GM23248 (cell line): ENCODE data around the gene FHDC1.

Experiments
- EZH2 ChIP-seq: fragments of 200-600 bp; sonication (generic); IDR thresholded peaks from 2 replicates; pipeline ENCODE4 v1.6.1; 2018; ENCODE audit warnings: antibody characterized with exemption, mild to moderate bottlenecking; ENCODE audit not compliant: insufficient read depth, poor library complexity, severe bottlenecking
- EZH2phosphoT487 ChIP-seq: fragments of 200-600 bp; sonication (generic); IDR thresholded peaks from 2 replicates; pipeline ENCODE4 v1.6.1; 2018; ENCODE audit warnings: antibody characterized with exemption, moderate library complexity, mild to moderate bottlenecking, low read depth; ENCODE audit not compliant: insufficient read depth

DNA sequence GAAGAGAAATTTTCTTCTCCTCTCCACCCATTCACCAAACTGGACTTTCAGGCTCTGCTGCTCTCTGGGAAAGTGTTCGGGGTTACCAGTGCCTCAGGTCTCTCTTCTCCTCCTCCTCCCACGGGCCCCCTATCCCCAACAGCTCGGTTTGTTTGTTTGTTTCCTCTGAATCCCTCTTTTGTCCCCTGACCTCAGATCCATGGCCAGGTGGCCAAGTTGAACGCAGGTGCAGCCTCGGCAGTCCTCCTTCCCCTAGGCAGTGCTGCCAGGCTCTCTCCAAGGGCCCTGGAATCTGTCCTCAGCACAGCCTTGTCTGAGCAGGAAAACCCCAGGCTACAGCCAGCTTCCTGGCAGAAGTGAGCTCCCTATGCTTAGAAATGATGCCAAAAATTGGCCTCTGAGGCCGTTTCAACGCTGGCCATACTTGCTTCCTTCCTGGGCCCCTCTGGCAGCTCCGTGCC lies 60.0 kb downstream of the FHDC1 start:
- TF ChIP-seq EZH2: no peak
- TF ChIP-seq EZH2phosphoT487: no peak
